ENCODE results near the gene ANG. TPM values are rescaled to one million over a fixed set of nuclear protein-coding genes. Genes with fewer than 3 reads are reported as not detected.

Gene ANG
- 19.0 and 24.7 TPM in 2 replicates for total RNA-seq

GRCh38 chr14:20688167-20688839 lies at the start of gene ANG:
TSS of gene ANG (plus strand) at chr14:20688764. CDS start at chr14:20693565, 4,801 bp downstream.

GRCh38 chr14:20641591-20641990 lies 47.0 kb upstream of the ANG start, which contains the start of gene OR6S1:
TSS of gene OR6S1 (minus strand) at chr14:20641691. CDS start at chr14:20641691, 0 bp downstream.

GRCh38 chr14:20683891-20684661 lies 4.5 kb upstream of the ANG start, which contains the start of gene RNASE4:
TSS of gene RNASE4 (plus strand) at chr14:20684560. CDS start at chr14:20699372, 14,812 bp downstream.

Other genes with a start within 250 kb of the ANG start
- 22.6 and 35.2 TPM in 2 replicates for gene OSGEP, start 234.0 kb upstream of the ANG start, total RNA-seq
- gene APEX1, start 233.5 kb upstream of the ANG start, total RNA-seq, result 124 and 139 TPM in 2 replicates
- 6.3 and 11.6 TPM in 2 replicates for gene PIP4P1, start 227.3 kb upstream of the ANG start, total RNA-seq
- gene PNP, start 219.4 kb upstream of the ANG start, total RNA-seq, result 23.1 and 54.3 TPM in 2 replicates
- not detected in 2 replicates for gene RNASE10, start 183.2 kb upstream of the ANG start, total RNA-seq
- not detected in 2 replicates for gene RNASE9, start 127.7 kb upstream of the ANG start, total RNA-seq
- not detected in 2 replicates for gene RNASE11, start 100.8 kb upstream of the ANG start, total RNA-seq
- gene RNASE12, start 97.4 kb upstream of the ANG start, total RNA-seq, result not detected in 2 replicates
- not detected in 2 replicates for gene OR6S1, start 47.1 kb upstream of the ANG start, total RNA-seq
- 43.9 and 53.5 TPM in 2 replicates for gene RNASE4, start 4.2 kb upstream of the ANG start, total RNA-seq
- not detected in 2 replicates for gene EDDM3A, start 57.1 kb downstream of the ANG start, total RNA-seq
- not detected in 2 replicates for gene EDDM3B, start 79.6 kb downstream of the ANG start, total RNA-seq
- not detected in 2 replicates for gene RNASE6, start 92.5 kb downstream of the ANG start, total RNA-seq
- gene RNASE1, start 114.1 kb downstream of the ANG start, total RNA-seq, result 3.4 and 8.1 TPM in 2 replicates
- gene RNASE3, start 202.6 kb downstream of the ANG start, total RNA-seq, result not detected in 2 replicates